ENCODE measurements around the gene PDCD4.

GRCh38 chr10:110845756-110846620 is 25.7 kb upstream of the PDCD4 start:
- TF ChIP-seq CTCF (IDR thresholded peaks at IDR 0.05) (no peak), POLR2A (IDR thresholded peaks at IDR 0.05) (peak; percentile 42), POLR2AphosphoS5 (IDR thresholded peaks at IDR 0.05) (peak in 2 of 3 donors; percentile 67 to 71), EP300 (IDR thresholded peaks at IDR 0.05; ENCODE audit: low read depth) (peak; percentile 56)

All from transverse colon (tissue), 4 donors.